Erythroblast (primary cell): ENCODE measurements around the gene CLCNKA.

Experiments used
- GATA1 ChIP-seq: IDR thresholded peaks from 2 replicates; pipeline ENCODE4 v1.6.1; 2011; ENCODE audit warnings: low read depth, mild to moderate bottlenecking, control low read depth, low read length, moderate library complexity
- POLR2A ChIP-seq: IDR thresholded peaks from 2 replicates; pipeline ENCODE4 v1.6.1; 2011; ENCODE audit warnings: mild to moderate bottlenecking, low read length

- no peak for TF ChIP-seq POLR2A
- TF ChIP-seq GATA1: no peak
These were observed 5.6 kb upstream of the CLCNKA start for GRCh38 chr1:16015960-16016901.
